Skeletal muscle satellite cell (primary cell): Measurements from ENCODE around the gene TXNRD1.

Experiments
- H3K27me3 ChIP-seq: 2 replicates; pipeline ENCODE4 v1.7.0; 2013; ENCODE audit warnings: low read length; ENCODE audit not compliant: control insufficient read depth, insufficient read depth
- H3K36me3 ChIP-seq: 2 replicates; pipeline ENCODE4 v1.7.0; 2013; ENCODE audit warnings: mild to moderate bottlenecking, control low read depth, low read length; ENCODE audit not compliant: insufficient read depth
- H3K4me1 ChIP-seq: 2 replicates; pipeline ENCODE4 v1.7.0; 2013; ENCODE audit warnings: low read length; ENCODE audit not compliant: control insufficient read depth, insufficient read depth
- H3K4me2 ChIP-seq: 2 replicates; pipeline ENCODE4 v1.7.0; 2013; ENCODE audit warnings: mild to moderate bottlenecking, low read length
- H3K4me3 ChIP-seq: 2 replicates; pipeline ENCODE4 v1.7.0; 2013; ENCODE audit warnings: low read length
- H3K9ac ChIP-seq: 2 replicates; pipeline ENCODE4 v1.7.0; 2013; ENCODE audit warnings: mild to moderate bottlenecking, low read depth, low read length, moderate library complexity
- H3K9me3 ChIP-seq: replicated peaks from 2 replicates; pipeline ENCODE4 v1.7.0; 2013; ENCODE audit warnings: mild to moderate bottlenecking, control low read depth, low read length

TXNRD1 gene

DNA sequence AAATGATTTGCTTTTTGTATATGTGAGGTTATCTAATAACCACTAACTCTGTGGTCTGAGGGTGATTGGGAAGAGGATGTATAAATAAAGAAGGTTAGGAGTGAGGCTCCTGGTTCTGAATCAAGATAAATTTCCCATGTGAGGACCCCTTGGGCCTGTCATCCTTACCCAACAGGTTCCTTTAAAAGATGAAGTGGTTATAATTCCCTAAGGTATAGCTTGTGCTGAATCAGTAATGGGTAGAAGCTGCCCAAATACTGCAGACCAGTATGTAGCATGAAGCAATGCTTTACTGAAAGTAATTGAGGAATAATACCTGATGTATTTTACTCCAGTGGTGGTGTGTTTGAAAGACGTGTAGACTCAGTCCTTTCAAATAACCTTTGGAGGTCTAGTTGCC, 96.6 kb downstream of the TXNRD1 start:
- H3K27me3 ChIP-seq, result no peaks in the 10 kb centered on the region
- H3K4me1 ChIP-seq, result peaks cover 14% of the 10 kb centered on the region
- no peak overlapping the region for H3K4me2 ChIP-seq
- H3K9me3 ChIP-seq, result no peaks in the 10 kb centered on the region
- peaks cover 76% of the 10 kb centered on the region for H3K36me3 ChIP-seq
- no peak overlapping the region for H3K9ac ChIP-seq
- no peak overlapping the region for H3K4me3 ChIP-seq

DNA sequence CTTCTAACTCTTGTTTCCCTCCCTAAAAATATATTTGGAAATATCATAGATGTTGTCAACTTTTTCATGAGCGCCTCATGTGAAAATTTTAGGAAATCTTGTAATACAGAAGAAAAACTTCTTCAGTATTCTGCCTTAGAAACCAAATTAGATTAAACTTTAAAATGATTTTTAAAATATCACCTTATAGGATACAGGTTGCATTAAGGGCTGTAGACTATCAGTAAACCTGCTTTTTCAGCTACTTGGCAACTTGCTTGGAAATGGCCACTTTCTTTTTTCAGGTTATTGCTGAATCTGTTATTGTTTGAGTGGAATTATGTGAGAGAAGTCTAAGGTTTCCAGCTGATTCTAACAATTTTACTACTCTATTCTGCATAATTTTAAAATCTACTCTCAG, 97.1 kb downstream of the TXNRD1 start:
- H3K9me3 ChIP-seq, result no peaks in the 10 kb centered on the region
- H3K4me1 ChIP-seq, result peaks cover 11% of the 10 kb centered on the region
- H3K4me2 ChIP-seq, result no peak overlapping the region
- peaks cover 76% of the 10 kb centered on the region for H3K36me3 ChIP-seq
- no peak overlapping the region for H3K9ac ChIP-seq
- H3K27me3 ChIP-seq, result no peaks in the 10 kb centered on the region
- H3K4me3 ChIP-seq, result no peak overlapping the region

DNA sequence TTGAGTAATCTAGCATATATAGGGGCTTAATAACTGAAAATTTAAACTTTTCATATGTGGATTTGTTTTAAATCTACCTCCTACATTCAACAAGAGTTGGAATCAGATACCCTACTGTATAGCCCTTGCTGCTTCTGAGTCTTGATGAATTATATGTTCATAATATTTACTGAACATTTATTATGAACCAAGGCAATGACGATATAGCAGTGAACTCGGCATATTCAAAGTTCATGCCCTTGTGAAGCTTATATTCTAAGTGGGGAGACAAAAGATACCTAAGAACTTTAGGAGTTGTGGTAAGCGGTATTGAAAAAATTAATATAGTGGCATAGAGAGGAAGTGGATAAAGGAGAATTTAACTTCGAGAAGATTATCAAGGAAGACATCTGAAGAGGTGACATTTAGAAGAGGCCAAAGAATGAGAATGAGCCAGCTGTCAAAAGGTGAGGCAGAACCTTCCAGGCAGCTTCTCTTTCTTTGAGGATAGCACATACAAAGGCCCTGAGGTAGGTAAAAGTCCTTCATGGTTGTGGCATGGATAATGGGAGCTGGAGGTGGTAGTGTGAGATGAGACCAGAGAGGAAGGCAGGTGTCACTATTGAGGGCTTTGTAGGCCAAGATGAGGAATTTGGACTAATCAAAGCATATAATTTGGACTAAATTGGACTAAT, 98.1 kb downstream of the TXNRD1 start:
- Histone ChIP-seq H3K9ac (no peak overlapping the region), H3K9me3 (no peaks in the 10 kb centered on the region), H3K4me1 (peaks cover 11% of the 10 kb centered on the region), H3K4me3 (no peak overlapping the region), H3K36me3 (peaks cover 85% of the 10 kb centered on the region), H3K4me2 (no peak overlapping the region), H3K27me3 (no peaks in the 10 kb centered on the region)

DNA sequence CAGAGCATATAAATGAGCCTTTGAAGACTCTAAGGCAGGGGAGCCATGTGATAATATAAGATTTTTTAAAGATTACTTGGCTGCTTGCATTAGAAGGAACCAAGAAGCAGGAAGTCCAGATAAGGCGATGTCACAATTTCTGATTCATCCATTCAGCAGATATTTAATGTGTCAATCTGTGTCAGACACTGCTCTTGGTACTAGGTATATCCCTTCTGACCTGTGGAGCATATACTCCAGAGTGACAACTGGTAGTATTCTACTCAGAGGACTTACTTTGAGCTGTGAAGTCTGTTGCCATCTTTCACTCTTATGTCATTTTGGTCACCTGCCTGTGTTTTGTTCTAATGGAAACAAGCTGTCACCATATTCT, 98.6 kb downstream of the TXNRD1 start:
- H3K4me3 ChIP-seq, result no peak overlapping the region
- peaks cover 11% of the 10 kb centered on the region for H3K4me1 ChIP-seq
- no peak overlapping the region for H3K9ac ChIP-seq
- no peaks in the 10 kb centered on the region for H3K27me3 ChIP-seq
- no peaks in the 10 kb centered on the region for H3K9me3 ChIP-seq
- peaks cover 87% of the 10 kb centered on the region for H3K36me3 ChIP-seq
- no peak overlapping the region for H3K4me2 ChIP-seq

DNA sequence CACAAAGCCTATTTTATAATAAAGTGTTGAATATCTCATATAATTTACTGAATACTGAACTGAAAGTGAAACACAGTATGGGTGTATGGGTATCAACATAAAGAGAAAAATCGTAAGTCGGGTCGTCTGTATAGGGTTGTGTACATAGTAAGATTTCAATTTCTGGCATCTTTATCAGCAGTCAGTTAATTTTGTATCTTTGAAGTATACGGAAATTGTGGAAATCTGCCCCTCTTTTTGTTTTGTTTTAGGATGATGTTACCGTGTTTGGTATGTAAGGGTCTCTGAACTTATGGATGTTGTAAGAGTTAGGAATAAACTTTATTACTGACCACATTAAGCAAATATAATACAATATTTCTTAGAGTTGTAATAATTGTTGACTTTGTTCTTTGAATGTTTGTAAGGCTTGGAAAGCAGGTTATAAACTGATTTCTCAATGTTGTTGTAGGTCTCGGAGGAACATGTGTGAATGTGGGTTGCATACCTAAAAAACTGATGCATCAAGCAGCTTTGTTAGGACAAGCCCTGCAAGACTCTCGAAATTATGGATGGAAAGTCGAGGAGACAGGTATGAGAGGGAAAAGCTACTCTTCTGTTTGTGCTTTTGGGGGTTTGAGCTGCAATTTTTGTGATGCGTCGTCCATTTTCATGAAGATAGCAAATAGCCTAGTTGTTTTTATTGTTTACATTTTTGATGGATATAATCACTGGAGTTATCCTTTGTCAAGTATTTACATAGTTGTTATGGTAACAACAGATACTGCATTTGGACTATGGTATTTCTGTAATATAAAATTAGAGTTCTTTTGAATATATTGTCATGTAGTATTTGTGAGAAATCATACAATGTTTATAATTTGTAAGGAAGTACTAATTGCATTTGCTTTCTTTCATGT, 100.0 kb downstream of the TXNRD1 start:
- Histone ChIP-seq H3K4me2 (no peak overlapping the region), H3K36me3 (peaks cover 93% of the 10 kb centered on the region), H3K27me3 (no peaks in the 10 kb centered on the region), H3K4me3 (no peak overlapping the region), H3K9ac (no peak overlapping the region), H3K9me3 (no peaks in the 10 kb centered on the region), H3K4me1 (peaks cover 11% of the 10 kb centered on the region)

DNA sequence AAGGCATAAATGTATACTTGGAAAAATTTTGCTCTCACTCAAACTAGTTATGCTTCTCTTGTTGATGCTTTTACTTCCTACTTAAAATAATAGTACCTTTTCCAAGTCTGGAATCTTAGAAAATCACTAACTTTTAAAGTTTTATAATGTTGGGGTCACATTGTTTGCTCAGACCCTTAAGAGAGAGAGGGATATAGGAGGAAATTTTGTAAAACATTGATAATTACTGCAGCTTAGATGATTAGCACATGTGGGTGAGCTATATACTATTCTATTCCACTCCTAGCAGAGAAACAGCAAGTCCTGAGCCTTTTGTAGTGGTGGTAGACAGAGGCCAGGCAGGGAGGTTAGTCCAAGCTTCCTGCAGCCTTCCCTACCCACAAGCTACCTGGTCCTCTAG, 101.4 kb downstream of the TXNRD1 start:
- no peaks in the 10 kb centered on the region for H3K9me3 ChIP-seq
- H3K27me3 ChIP-seq, result no peaks in the 10 kb centered on the region
- H3K36me3 ChIP-seq, result peaks cover 97% of the 10 kb centered on the region
- H3K4me3 ChIP-seq, result no peak overlapping the region
- H3K4me1 ChIP-seq, result peaks cover 11% of the 10 kb centered on the region
- H3K9ac ChIP-seq, result no peak overlapping the region
- H3K4me2 ChIP-seq, result no peak overlapping the region

DNA sequence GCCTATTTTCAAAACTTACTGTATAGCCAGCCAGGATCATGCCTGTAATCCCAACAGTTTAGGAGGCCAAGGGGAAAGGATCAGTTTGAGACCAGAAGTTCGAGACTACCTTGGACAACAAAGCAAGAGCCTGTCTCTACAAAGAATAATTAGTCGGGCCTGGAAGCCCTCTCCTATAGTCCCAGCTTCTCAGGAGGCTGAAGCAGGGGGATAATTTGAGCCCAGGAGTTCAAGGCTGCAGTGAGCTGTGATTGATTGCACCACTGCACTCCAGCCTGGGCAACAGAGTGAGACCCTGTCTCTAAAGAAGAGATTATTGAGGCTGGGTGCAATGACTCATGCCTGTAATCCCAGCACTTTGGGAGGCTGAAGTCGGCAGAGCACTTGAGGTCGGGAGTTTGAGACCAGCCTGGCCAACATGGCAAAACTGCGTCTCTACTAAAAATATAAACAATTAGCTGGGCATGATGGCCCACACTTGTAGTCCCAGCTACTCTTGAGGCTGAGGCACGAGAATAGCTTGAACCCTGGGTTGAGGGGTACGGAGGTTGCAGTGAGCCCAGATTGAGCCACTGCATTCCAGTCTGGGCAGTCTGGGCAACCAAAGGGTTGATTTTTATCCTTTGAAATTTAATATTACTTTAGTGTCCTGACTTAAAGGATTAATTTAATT, 102.1 kb downstream of the TXNRD1 start:
- no peak overlapping the region for H3K4me2 ChIP-seq
- H3K36me3 ChIP-seq, result peaks cover 96% of the 10 kb centered on the region
- no peaks in the 10 kb centered on the region for H3K27me3 ChIP-seq
- no peak overlapping the region for H3K9ac ChIP-seq
- H3K4me3 ChIP-seq, result no peak overlapping the region
- H3K4me1 ChIP-seq, result peaks cover 11% of the 10 kb centered on the region
- no peaks in the 10 kb centered on the region for H3K9me3 ChIP-seq

DNA sequence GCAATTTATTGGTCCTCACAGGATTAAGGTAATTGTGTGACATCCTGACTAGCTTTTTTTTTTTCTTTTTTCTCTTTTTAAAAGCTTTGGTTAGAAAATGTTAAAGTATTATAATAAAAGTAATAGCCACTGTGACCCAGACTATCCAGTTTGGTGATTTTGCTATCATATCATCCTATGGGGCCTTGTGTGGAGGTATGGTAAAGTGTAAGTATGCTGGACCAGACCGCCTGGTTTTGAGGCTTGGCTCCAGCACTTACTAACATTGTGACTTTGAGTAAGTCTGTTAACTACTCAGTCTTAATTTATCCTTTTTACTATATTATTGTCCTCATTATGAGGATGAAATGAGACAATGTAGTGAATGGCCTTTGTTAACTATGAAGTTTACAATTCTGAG, 103.4 kb downstream of the TXNRD1 start:
- Histone ChIP-seq H3K4me1 (peaks cover 7% of the 10 kb centered on the region), H3K9me3 (no peaks in the 10 kb centered on the region), H3K27me3 (no peaks in the 10 kb centered on the region), H3K9ac (no peak overlapping the region), H3K4me2 (no peak overlapping the region), H3K36me3 (peaks cover 86% of the 10 kb centered on the region), H3K4me3 (no peak overlapping the region)

DNA sequence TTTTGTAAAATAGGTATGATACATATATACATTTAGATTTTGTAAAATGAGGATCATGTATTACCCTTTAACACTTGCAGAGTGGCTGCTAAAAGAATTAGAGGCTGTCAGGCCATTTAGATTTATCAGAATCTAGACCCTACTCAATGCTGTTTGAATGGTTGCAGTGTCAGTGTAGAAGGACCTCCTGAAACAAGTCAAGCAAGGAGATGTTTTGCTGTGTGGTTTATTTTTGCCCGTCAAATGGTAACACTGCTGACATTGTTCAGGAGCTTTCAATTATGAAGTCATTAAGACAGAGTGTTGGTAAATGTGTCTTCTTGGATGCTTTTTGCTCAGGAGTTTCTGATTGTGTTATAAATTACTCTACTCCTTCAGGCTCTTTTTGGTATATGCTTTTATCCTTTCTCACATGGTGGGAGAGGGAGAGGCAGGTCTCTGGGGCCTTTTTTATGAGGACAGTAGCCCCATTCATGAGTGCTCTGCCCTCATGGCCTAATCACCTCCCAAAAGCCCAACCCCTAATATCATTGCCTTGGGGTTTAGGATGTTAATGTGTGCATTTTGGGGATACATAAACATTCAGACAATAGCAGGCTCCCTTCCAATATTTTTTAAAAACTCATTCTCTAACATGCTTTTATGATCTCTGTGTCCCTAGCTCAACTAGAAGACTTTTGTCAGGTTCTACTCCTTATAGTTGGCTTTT, 104.5 kb downstream of the TXNRD1 start:
- Histone ChIP-seq H3K4me3 (no peak overlapping the region), H3K4me1 (peaks cover 3% of the 10 kb centered on the region), H3K36me3 (peaks cover 84% of the 10 kb centered on the region), H3K9me3 (no peaks in the 10 kb centered on the region), H3K27me3 (no peaks in the 10 kb centered on the region), H3K4me2 (no peak overlapping the region), H3K9ac (no peak overlapping the region)

DNA sequence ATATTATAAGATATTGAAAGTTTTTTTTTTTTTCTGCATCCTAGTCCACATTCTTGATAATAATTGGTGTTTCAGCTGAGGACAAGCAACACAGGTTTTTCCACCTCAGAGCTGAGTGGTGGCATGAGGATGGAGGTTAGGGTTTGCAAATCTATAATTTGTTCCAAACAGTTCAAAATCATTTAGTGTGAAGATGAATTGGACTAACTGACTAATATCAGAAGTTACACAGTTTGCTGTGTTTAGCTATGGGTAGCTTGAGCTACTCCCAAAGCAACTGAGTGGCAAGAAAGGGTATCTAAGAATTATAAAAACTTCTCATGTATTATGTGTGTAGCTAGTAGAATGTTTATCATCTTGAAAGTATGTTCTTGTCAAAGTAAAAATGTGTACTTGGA, 105.0 kb downstream of the TXNRD1 start:
- Histone ChIP-seq H3K27me3 (no peaks in the 10 kb centered on the region), H3K9ac (no peak overlapping the region), H3K4me1 (no peaks in the 10 kb centered on the region), H3K36me3 (peaks cover 84% of the 10 kb centered on the region), H3K9me3 (no peaks in the 10 kb centered on the region), H3K4me3 (no peak overlapping the region), H3K4me2 (no peak overlapping the region)

DNA sequence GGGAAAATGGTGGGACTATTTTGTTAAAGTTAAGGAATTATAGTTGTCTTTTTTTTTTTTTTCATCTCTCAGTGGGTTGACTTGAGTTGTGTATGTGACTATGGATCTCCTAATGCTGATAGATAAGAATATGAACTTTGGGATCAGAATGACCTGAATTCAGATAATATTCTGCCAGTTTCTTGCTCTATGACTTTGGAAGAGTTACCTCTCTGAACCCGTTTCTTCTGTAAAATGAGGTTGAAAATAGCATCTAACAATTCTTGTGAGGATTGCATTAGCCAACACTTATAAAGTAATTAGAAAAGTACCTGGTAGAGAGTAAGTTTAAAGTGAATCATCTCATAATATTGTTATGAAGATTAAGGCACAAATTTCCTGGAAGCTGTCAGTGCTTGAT, 106.4 kb downstream of the TXNRD1 start:
- H3K4me2 ChIP-seq, result no peak overlapping the region
- H3K9me3 ChIP-seq, result no peaks in the 10 kb centered on the region
- no peak overlapping the region for H3K4me3 ChIP-seq
- H3K36me3 ChIP-seq, result peaks cover 85% of the 10 kb centered on the region
- H3K4me1 ChIP-seq, result no peaks in the 10 kb centered on the region
- no peaks in the 10 kb centered on the region for H3K27me3 ChIP-seq
- H3K9ac ChIP-seq, result no peak overlapping the region
